Measurements from ENCODE around the gene TBX10.

GRCh38 chr11:67634366-67635230, 5.0 kb downstream of the TBX10 start:
- TF ChIP-seq FOSL1 (IDR thresholded peaks at IDR 0.05; ENCODE audit: insufficient read depth, low read depth, low read length) (no peak), TEAD4 (IDR thresholded peaks at IDR 0.05; ENCODE audit: low read depth, low read length) (no peak), MAX (IDR thresholded peaks at IDR 0.05) (no peak), TAF7 (optimal IDR thresholded peaks at IDR 0.05; ENCODE audit: borderline replicate concordance, low read depth, low read length) (no peak), CTCF (IDR thresholded peaks at IDR 0.05; ENCODE audit: control extremely low read depth in 1 of 3, insufficient read depth in 1 of 3, low read depth in 1 of 3, low read length in 3 of 3) (peak in 2 of 3 experiments; percentile 1 to 8; a peak in 2 of 4 replicates), POLR2A (IDR thresholded peaks at IDR 0.05; ENCODE audit: control extremely low read depth in 1 of 2, low read depth in 2 of 2, low read length in 2 of 2) (no peak; a peak in 1 of 3 replicates), EP300 (IDR thresholded peaks at IDR 0.05; ENCODE audit: borderline replicate concordance in 1 of 2, low read depth in 2 of 2, low read length in 2 of 2) (no peak), ATF3 (IDR thresholded peaks at IDR 0.05; ENCODE audit: insufficient read depth, low read depth, low read length) (no peak), TAF1 (IDR thresholded peaks at IDR 0.05; ENCODE audit: low read depth, low read length) (no peak), GTF2F1 (IDR thresholded peaks at IDR 0.05; ENCODE audit: borderline replicate concordance, low read depth, low read length) (no peak), BRCA1 (IDR thresholded peaks at IDR 0.05; ENCODE audit: low read depth, low read length) (no peak), SRF (IDR thresholded peaks at IDR 0.05; ENCODE audit: low read depth, low read length) (no peak)
